ENCODE results near the gene GPR55.

GPR55 gene

DNA sequence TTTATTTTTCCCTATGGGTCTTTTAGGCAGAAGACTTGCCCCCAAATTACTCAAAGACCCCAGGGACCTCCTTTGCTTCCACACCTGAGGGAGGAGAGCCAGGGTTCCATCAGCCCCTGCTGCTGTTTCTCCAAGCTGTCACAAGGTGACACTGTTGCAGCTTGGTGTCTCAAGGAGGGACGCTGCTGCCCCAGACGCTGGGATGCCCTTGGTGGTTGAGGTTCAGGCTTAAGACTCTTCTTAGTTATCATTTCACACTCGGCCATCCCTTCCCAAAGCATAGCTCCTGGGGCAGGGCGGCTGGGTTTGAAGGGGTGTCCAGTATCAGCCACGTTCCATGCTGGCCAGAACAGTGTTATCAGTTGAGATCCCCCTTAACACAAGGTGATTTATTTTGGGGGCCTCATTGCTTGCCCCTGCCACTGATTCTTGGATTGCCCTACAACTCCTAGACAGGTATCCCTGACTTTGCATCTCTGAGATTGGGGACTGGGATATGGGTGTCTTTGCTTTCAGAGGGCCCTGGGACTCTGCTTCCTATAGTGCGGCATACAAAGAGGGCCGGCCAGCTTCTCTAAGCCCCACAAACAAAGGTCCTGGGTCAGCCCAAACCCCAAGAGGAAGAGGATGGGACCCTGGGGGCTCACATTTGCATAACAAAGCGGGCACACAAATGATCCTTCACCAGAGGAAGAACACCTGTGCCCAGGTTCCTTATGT is 22.7 kb downstream of the GPR55 start:
- no peak overlapping the region for H3K4me3 ChIP-seq (ENCODE audit: low read depth, low read length)

GRCh38 chr2:230901006-230901405 is 24.0 kb downstream of the GPR55 start:
- H3K4me3 ChIP-seq (ENCODE audit: low read depth, low read length), result no peak overlapping the region

DNA sequence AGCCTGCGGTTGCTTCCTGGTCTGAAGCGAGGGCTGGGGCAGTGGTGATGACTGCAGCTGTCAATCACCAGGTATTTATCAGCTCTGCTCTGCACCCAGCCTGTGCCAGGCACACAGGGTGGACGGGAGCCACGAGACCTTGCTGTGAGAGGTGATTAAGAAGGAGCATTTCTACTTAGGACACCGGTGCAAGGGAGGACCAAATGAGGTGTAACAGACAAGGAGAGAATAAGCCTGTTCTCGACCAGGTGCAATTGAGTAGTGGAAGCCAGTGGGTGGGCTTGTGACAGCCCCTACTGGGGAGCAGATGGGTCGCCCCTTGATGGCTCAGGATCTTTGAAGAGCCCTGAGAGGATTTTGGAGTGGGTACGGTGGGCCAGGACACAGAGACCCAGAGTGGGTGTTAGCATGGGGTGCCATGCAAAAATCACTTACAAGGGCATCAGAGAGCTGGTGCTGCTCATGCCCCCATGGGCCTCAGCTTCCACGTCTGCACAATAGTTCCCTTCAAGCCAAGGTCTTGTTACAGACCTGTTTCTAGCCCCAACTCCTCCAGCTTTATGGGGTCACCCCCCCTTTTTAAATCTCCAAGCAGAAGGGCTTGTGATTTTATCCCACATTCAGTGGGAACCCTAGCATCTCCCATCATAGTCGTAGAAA is 24.6 kb downstream of the GPR55 start:
- no peak overlapping the region for H3K4me3 ChIP-seq (ENCODE audit: low read depth, low read length)

DNA sequence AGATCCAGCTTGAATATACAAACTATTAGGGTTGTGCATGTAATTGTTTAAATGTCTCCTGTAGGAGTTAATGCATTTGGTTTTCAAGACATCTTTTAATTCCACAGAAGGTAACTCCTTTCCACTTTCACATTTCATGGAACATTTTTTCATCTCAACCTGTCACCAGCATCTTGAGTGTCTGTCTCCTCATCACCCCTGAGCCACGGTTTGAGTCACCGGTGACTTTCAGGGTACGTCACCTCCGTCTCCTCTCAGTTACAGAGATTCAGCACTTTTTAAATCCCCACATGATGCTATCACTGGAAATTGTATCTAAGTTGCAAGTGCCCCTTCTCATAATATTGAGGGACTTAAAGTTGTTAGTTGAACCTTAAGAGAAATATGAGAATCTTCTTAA is 25.3 kb downstream of the GPR55 start:
- H3K4me3 ChIP-seq (ENCODE audit: low read depth, low read length), result no peak overlapping the region

- no peak overlapping the region for H3K4me3 ChIP-seq (ENCODE audit: low read depth, low read length)
Observed at GRCh38 chr2:230899287-230899686, 25.8 kb downstream of the GPR55 start.

- H3K4me3 ChIP-seq (ENCODE audit: low read depth, low read length), result no peak overlapping the region
Observed at GRCh38 chr2:230898713-230899091, 26.3 kb downstream of the GPR55 start.

GRCh38 chr2:230898016-230898712 is 26.9 kb downstream of the GPR55 start:
- H3K4me3 ChIP-seq (ENCODE audit: low read depth, low read length), result no peak overlapping the region

DNA sequence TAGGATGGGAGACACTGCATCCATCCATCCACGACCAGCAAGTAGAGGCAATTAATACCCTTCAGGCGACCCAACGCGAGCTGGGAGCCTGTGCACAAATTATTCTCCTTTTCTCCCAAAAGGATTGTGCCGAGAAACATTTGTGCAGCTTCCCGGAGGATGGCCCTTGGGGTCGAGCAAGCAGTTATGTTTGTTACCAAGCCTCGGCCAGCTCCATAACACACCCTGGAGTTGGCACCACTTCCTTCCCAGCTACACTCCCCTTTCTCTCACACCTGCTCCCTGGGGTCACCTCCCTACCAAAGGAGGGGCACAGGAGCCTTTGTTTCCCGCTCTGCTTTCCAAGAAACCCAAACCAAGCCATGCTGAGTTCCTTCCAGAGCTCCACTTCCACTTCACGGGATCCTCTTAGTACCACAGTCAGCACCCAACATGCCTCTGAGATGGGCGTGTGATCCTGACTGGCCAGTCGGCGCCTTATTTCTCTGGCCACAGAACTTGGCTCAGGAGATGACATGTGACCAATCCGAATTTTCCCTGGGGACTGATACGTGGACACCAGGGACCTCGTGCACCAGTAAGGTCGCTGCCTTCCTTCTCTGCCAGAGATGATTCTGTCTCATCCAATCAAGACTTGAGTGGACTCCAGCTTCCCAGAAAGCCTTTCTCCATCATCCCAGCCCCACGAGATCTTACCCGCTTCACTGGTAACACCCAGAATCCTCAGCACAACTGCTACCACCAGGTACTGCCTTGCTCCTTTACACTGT is 28.5 kb downstream of the GPR55 start:
- H3K4me3 ChIP-seq (ENCODE audit: low read depth, low read length), result no peak overlapping the region

DNA sequence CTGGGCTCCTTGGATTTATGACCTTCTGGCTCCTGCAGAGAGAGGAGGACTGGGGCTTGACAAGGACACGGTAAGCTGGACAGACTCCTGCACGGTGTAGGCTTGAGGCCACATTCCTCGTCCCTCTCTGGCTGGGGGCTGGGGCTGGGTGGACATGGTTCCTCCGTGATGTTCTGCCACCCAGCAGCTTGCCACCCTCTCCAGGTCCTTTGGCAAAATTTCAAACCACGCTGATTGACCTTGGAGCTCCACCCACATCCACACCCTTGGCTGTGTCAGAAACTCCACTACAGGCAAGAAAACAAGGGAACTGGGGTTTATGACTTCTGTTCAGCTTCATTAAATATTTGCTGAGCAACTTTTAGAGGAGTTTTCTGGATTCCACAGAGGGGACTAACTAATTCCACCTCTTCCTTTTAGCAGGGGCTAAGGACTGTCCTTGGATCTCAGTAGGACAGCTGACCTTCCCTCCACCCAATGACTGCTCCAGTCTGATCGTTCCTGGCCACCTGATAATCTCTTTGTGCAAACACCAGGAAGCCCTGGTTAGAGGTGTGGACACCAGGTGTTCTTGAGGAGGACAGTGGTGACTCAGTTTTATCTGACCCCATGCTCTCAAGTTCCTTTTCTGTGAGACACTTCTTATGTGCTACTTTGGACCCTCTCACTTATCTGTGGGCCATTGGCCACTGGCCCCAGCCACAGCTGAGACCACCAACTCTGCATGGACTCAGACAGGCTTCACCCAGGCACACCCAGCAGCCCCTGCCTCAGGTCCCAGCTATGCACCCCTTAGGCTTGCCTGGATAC is 29.3 kb downstream of the GPR55 start:
- no peak overlapping the region for H3K4me3 ChIP-seq (ENCODE audit: low read depth, low read length)

GRCh38 chr2:230893841-230894781 is 30.9 kb downstream of the GPR55 start:
- no peak overlapping the region for H3K4me3 ChIP-seq (ENCODE audit: low read depth, low read length)

DNA sequence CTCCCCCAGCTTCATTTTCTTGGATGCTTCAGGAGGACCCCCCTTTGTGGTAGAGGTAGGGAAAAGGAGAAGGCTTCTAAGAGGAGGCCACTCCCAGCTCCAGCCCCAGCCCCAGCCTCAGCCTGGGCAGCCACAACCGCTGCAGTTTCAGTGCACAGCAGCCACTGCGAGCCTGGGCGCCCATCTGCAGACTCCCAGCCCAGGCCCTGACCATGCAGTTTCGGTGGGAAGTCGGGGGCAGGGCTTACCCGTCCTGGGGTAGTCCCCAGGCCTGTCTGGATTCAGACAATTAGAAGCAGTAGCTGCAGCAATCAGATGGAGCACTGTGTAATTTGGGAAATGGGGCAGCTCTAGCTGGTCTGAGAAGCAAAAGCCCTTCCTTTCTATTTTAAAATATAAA is 31.7 kb downstream of the GPR55 start:
- no peak overlapping the region for H3K4me3 ChIP-seq (ENCODE audit: low read depth, low read length)

GRCh38 chr2:230891509-230891908 is 33.5 kb downstream of the GPR55 start:
- no peak overlapping the region for H3K4me3 ChIP-seq (ENCODE audit: low read depth, low read length)

DNA sequence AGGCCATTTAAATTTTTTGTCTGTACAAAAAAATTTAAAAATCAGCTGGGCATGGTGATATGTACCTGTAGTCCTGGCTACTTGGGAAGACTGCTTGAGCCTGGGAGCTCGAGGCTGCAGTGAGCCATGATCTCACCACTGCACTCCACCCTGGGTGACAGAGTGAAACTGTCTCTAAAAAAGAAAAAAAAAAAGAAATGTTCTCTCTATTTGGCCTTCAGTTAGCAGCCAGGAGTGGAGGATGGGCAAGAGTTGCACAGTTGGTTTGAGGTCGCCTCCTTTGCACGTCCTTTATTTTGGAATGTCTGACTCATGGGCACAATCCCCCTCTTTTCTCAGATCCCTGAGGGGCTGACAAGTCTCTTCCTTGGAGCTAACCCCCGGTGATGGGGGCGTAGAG is 34.0 kb downstream of the GPR55 start:
- no peak overlapping the region for H3K4me3 ChIP-seq (ENCODE audit: low read depth, low read length)

DNA sequence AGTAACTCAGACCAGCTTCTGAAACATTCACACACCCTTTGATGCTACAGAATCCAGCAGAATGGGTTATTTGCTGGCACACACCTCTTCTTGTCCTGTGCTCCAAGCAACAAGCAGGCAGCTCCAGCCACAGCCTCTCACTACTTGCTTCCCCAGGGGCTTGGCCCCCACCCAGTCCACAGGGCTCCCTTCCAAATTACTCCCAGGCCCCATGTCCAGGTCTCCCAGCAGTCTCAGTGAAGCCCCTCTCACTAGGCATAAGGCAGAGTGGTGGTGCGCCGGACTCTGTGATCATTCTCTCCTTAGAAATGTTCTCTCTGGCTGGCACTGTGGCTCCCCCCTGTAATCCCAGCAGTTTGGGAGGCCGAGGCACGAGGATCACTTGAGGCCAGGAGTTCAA is 34.4 kb downstream of the GPR55 start:
- no peak overlapping the region for H3K4me3 ChIP-seq (ENCODE audit: low read depth, low read length)

DNA sequence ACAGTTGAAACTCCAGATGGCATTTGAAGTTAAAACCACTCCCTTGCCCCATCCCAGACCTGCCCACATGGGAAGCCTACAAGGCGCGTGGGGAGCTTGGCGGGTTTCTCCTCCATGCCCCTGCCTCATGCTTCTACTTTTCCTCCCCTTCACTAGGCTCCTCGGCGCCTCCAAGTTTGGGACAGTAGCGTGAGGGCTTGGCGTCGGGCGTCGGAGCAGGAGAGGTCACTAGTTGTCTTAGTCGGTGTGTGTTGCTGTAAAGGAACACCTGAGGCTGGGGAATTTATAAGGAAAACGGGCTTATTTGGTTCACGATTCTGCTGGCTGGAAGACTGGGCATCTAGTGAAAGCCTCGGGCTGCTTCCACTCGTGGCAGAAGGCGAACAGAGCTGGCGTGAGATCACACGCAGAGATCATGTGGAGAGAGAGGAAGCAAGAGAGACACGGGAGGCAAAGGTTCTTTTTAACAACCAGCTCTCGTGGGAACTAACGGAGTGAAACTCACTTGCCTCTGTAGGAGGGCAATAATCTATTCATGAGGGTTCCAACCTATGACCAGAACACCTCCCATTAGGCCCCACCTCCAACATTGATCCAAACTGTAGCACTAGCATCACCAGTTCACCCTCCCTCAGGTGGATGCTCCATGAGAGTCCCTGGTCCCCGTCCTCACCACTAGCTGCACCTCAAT is 35.0 kb downstream of the GPR55 start:
- H3K4me3 ChIP-seq (ENCODE audit: low read depth, low read length), result no peak overlapping the region

DNA sequence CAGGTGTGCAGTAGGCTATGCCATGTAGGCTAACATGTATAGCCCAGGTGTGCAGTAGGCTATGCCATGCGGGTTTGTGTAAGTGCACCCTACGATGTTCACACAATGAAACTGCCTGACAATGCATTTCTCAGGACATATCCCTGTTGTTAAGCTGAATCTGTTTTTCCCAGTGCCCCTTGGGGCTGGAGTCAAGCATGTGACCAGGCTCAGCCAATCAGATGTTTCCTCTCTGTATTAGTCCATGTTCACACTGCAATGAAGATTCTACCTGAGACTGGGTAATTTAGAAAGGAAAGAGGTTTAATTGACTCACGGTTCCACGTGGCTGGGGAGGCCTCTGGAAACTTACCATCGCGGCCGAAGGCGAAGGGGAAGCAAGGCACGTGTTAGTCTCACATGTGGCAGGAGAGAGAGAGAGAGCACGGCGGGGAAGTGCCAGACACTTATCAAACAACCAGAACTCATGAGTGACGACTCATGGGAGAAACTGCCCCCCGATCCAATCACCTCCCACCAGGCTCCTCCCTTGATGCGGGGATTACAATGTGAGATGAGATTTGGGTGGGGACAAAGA is 36.1 kb downstream of the GPR55 start:
- H3K4me3 ChIP-seq (ENCODE audit: low read depth, low read length), result no peak overlapping the region

- H3K4me3 ChIP-seq (ENCODE audit: low read depth, low read length), result no peak overlapping the region
Observed at GRCh38 chr2:230887342-230887741, 37.7 kb downstream of the GPR55 start.

DNA sequence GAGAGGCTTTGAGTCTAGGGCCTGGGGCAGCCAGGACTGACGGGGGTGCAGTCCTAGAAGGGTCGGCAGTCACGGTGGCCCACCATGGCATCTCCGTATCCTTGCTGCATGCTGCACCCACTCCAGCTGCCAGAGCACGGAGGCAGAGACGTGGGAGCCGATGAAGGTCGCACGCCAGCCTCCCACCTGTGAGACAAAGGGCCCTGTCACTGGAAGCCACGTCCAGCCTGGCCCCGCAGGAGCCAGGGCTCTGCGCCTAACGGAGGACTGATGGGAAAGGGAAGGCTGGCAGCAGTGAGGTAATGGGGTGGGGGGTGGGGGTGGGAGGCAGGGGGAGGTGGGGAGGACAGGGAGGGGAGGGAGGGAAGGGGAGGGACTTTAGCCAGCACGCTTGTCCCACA is 38.4 kb downstream of the GPR55 start:
- no peak overlapping the region for H3K4me3 ChIP-seq (ENCODE audit: low read depth, low read length)

DNA sequence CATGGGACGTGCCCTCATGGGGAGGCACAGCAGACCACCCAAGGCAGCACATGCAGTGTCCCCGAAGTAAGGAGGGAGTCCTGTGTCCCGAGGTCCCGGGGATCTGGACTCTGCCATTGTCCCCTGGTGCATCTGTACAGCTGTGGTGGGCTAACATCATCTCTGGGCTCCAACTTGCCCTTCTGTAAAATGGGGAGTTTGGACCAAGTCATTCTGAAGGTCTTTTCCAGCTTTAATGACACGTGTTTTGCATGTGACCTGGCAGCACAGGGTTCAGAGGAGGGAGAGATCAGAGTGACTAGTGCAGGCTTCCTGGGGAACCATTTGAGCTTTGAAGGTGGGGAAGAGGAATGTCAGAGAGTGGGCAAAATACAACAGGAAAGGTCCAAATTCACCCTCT is 38.8 kb downstream of the GPR55 start:
- H3K4me3 ChIP-seq (ENCODE audit: low read depth, low read length), result no peak overlapping the region

Data from iPS-11a (cell line).